LNCAP (cell line): Measurements from ENCODE around the gene GPSM1.

Source experiments
- CTCF ChIP-seq: fragments of 450-650 bp; IDR thresholded peaks from 2 replicates; pipeline ENCODE4 v1.5.1; 2017; ENCODE audit warnings: mild to moderate bottlenecking

GPSM1 gene

GRCh38 chr9:136371533-136371880 is 44.2 kb downstream of the GPSM1 start:
- no peak for TF ChIP-seq CTCF

DNA sequence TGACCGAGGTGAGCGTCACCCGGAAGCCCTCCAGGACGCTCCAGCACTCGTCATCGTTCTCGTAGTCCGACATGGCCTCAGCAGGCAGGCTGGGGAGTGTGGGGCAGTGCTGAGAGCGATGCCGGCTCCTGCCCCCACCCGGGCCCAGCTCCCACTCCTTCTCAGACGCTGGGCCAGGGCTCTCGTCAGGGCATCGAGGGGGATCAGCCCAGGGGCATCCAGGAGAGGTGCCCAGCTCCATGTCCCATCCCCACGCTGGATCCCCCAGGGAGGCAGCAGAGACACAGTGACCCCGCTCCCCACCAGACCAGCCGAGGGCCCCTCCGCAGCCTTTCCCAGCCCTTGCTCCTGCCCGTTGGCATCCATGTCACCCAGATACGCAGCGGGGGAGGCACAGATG is 44.7 kb downstream of the GPSM1 start:
- TF ChIP-seq CTCF = no peak

DNA sequence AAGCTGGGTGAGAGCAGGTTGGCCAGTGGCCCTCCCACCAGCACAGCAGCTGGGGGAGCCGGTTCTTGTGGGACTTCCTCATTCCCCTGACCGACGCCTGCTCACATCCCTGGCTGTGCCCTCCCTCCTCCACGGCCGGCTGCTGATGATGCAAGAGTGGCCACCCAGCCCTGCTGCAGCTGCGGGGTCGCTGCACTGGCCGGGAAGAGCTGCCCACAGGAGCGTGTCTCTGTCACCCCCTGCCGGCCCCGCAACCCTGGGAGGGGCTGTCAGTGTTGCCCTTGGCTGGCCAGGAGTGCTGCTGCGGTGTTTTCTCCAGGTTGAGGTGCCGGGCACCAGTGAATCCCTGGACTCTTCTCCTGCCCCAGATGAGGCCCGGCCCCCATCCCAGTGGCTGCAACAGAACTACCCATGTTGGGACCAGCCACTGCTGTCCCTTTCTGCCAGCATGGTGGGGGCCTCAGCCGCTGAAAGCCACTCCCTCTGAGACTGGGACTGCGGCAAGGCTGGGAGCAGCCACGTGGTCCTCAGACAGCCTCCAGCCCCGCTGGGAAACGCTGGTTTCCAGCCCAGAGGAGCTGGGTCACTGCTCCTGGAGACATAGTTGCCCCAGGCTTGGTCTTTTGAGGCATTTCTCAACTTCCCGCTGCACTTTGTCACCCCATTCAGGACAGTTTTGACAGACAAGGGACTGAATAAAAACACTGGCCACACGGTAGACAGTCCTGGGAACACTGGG is 45.4 kb downstream of the GPSM1 start:
- no peak for TF ChIP-seq CTCF

DNA sequence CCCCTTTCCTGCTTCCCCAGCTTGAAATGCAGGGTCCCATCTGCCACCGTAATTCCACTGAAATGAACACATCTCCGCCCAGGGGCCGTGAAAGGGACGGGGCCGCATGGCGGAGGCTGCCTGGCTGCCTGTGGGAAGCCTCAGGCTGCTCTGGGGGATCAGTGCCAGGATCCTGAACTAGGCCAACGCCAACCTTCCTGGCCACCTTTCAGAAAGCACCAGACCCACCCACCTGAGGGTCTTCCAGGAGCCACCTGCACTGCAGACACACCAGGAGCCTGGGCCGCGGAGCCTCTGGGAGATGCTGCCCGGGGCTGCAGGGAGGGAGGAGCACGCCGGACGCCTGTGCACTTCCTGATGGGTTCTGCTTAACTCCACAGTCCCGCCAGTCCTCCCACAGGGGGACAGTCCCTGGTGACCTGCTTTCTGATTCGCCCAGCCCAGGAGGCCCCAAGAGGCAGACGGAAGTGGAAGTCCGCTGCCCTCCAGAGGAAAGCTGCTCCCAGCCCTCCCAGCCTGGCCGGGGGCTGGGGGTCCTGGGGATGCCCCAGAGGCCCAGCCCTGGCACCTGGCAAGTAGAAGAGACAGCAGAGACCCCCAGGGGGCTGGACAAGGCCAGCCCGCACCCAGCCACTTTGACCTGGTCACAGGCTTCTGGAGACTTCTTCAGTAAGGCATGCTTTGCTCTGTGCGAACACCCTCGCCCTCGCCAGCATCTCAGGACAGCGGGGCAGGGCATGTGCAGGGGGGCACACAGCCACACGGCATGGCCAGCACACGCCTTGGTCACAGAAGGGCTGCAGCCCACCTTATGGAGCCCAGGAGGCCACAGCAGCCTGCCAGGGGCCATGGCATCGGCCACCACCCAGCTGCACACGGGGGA is 46.2 kb downstream of the GPSM1 start, which contains the start of gene CARD9:
Gene CARD9, minus strand, starts transcription at position 370 of the 883 bp plus-strand sequence. CDS start 1,591 bp downstream, outside the sequence.
- TF ChIP-seq CTCF = no peak

DNA sequence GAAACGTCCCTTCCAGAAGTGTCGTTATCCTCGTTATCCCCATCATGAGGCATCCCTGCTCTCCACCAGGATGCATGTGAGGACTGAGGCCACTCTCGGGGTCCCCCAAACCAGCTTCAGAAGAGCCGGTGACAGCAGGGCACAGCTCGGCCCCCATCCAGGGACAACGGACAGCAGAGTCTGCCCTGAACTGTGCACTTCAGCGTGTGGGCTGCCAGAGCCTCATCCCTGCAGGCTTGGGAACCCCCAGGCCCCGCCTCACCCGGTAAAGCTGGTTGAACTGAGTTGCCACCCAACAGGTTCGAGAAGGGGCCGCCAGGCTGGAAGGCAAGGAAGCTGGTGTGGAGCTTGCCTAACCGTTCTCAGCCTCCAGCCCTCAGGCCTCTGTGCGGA is 46.8 kb downstream of the GPSM1 start:
- TF ChIP-seq CTCF = no peak

DNA sequence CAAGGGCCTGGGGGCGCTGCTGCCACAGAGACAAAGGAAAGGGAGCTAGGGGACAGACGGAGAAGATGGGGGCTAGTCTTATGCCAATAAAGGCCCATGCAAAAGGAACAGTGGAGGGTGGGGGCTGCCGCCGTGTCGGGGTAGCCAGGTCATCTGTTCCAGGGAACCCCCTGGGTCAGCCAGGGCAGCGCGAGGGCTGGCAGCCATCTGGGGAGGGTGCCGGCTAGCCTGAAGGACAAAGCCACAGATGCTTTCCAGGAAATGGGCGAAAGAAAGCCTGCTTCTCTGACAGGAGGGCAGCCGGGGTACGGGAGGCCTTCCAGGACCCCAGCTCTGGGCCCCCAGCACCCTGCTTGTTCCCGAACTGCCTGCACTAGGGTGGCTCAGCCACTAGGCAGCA is 47.8 kb downstream of the GPSM1 start:
- no peak for TF ChIP-seq CTCF

DNA sequence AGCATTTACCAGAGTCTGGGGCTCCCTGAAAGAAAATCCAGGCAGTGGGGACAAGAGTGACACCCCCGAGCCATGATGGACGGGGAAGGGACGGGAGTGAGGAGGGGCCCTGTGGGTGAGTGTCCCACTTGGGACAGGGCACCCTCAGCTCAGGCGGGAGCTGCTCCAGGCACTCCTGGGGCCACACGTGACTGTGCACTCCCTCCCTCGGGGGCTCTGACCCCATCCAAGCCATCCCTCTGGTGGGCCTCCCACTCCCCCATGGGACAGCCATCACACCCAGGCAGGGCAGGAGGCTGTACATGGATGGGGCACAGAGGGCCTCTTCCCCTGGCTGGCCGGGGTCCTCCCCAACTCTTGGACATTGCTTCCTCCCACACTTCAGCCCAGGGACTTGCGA is 49.1 kb downstream of the GPSM1 start:
- no peak for TF ChIP-seq CTCF
